AG04450 (cell line): ENCODE measurements around the gene NKAIN2. TPM values are rescaled to one million over a fixed set of nuclear protein-coding genes. Genes with fewer than 3 reads are reported as not detected.

Experiments used
- CTCF ChIA-PET: fragments of 300-600, 350-600 bp; formaldehyde crosslinking; extraction: SDS; loops from one replicate; lab custom pipeline; 2022; ENCODE audit warnings: antibody characterized with exemption, inconsistent platforms; lab: Charles Lee
- POLR2A ChIA-PET: fragments of 350-600 bp; formaldehyde crosslinking; extraction: SDS; loops from one replicate; lab custom pipeline; 2021; ENCODE audit warnings: antibody characterized with exemption, inconsistent platforms; lab: Yijun Ruan, JAX
- DNase-seq: peaks from one replicate; pipeline ENCODE4 v3.0.0-alpha.2; 2011; ENCODE audit warnings: low read depth, low spot score
- H3K27ac ChIP-seq: one replicate; pipeline ENCODE4 v1.5.1; 2012; ENCODE audit warnings: low read depth, low read length, control low read depth
- H3K27me3 ChIP-seq: one replicate; pipeline ENCODE4 v1.6.0; 2012; ENCODE audit warnings: low read length; ENCODE audit not compliant: control insufficient read depth, insufficient read depth
- H3K4me3 ChIP-seq: 2 replicates; pipeline ENCODE4 v1.5.1; 2011; ENCODE audit warnings: mild to moderate bottlenecking, low read depth, low read length, control low read depth
- H3K9me3 ChIP-seq: 2 replicates; pipeline ENCODE4 v1.5.1; 2012; ENCODE audit warnings: low read length; ENCODE audit not compliant: control insufficient read depth, insufficient read depth
- CTCF ChIP-seq: IDR thresholded peaks from 2 replicates; pipeline ENCODE4 v1.5.1; 2011; ENCODE audit warnings: low read depth, low read length, control low read depth, inconsistent platforms
- polyA plus RNA-seq: library from polyadenylated mRNA; depleted of rRNA; stranded (reverse); fragments of >200 nt; gene quantifications from 2 replicates; pipeline ENCODE4 v1.2.3, GENCODE V29; 2011

The NKAIN2 gene
- polyA plus RNA-seq, 1 experiment = not detected

- H3K27me3 ChIP-seq = no peaks in the 10 kb centered on the region
- H3K4me3 ChIP-seq = no peak overlapping the region
- no peaks in the 10 kb centered on the region for H3K9me3 ChIP-seq
- TF ChIP-seq CTCF = no peak
- ChIA-PET POLR2A (no interaction called here), CTCF (no interaction called here)
- DNase-seq = no peak
- H3K27ac ChIP-seq = no peak overlapping the region
Observed at GRCh38 chr6:124073021-124073420, 269.4 kb downstream of the NKAIN2 start.

- Histone ChIP-seq H3K27ac (no peak overlapping the region), H3K4me3 (no peak overlapping the region), H3K9me3 (no peaks in the 10 kb centered on the region), H3K27me3 (no peaks in the 10 kb centered on the region)
- ChIA-PET CTCF (no interaction called here), POLR2A (no interaction called here)
- DNase-seq = no peak
- no peak for TF ChIP-seq CTCF
Observed at GRCh38 chr6:124073820-124074587, 270.3 kb downstream of the NKAIN2 start.

- no peak for TF ChIP-seq CTCF
- no peak overlapping the region for H3K4me3 ChIP-seq
- no peak for DNase-seq
- no peak overlapping the region for H3K27ac ChIP-seq
- ChIA-PET CTCF (no interaction called here), POLR2A (no interaction called here)
- H3K27me3 ChIP-seq = no peaks in the 10 kb centered on the region
- no peaks in the 10 kb centered on the region for H3K9me3 ChIP-seq
Observed at GRCh38 chr6:124074606-124075005, 270.9 kb downstream of the NKAIN2 start.

DNA sequence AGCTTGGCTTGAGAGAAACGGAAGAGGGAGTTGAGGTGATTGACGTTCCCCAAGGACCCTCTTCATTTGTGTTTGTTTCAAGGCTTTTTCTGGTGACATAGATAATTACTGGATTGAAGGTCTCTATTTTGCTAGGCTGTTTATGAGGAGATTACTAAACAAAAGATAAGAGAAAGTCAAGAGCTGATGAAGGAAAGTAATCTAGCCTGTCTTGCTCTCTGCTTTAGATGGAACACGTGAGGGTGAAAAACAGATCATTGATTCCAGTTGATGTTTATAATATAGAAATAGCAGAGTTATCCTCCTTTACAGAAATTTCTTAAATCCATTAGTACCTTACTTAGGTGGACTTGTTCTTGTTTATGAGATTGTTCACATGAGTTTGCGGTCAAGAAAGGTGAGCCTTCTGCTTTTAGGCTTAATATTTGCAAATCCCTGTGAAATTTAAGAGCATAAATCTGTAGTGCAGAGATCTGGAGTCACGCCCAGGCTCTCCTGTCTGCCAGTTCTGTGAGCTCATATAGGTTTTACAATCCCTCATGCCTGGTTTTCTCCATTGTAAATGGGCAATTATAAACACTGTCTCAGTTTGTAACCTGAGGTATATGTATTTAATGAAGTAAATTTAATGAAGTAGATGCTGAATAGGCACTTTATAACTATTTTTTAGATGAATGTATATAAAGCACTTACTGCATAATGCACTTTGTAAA, 272.8 kb downstream of the NKAIN2 start:
- ChIA-PET POLR2A (no interaction called here), CTCF (no interaction called here)
- no peak for DNase-seq
- Histone ChIP-seq H3K27me3 (no peaks in the 10 kb centered on the region), H3K27ac (no peak overlapping the region), H3K4me3 (no peak overlapping the region), H3K9me3 (no peaks in the 10 kb centered on the region)
- TF ChIP-seq CTCF = no peak

DNA sequence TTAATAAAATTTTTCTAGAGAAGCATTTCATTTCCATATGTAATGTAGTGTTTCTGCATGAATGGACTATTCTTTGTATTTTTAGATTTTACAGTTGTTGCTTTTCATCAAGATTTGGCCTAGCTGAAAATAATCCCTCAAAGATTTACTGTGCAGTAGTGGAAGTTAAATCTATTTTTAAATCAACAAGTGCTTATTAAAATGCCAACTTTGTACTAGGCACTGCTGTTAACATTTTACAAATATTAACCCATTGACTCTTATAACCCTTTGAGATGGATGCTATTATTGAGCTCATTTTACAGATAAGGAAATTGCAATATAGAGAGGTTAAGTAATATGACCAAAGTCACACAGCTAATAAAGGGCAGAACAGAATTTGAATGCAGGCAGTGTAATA, 274.5 kb downstream of the NKAIN2 start:
- TF ChIP-seq CTCF = no peak
- ChIA-PET CTCF (no interaction called here), POLR2A (no interaction called here)
- Histone ChIP-seq H3K27ac (no peak overlapping the region), H3K27me3 (no peaks in the 10 kb centered on the region), H3K4me3 (no peak overlapping the region), H3K9me3 (no peaks in the 10 kb centered on the region)
- no peak for DNase-seq
